ENCODE data around the gene YTHDC2.

The YTHDC2 gene

GRCh38 chr5:113520429-113520828, 6.9 kb downstream of the YTHDC2 start:
- DNase-seq (ENCODE audit: low read depth): no peak

GRCh38 chr5:113520899-113521298, 7.4 kb downstream of the YTHDC2 start:
- DNase-seq (ENCODE audit: low read depth): no peak

GRCh38 chr5:113523168-113523567, 9.7 kb downstream of the YTHDC2 start:
- no peak for DNase-seq (ENCODE audit: low read depth)

- no peak for DNase-seq (ENCODE audit: low read depth)
Observed at GRCh38 chr5:113524927-113525326, 11.4 kb downstream of the YTHDC2 start.

GRCh38 chr5:113526421-113526820, 12.9 kb downstream of the YTHDC2 start:
- no peak for DNase-seq (ENCODE audit: low read depth)

GRCh38 chr5:113527746-113528145, 14.3 kb downstream of the YTHDC2 start:
- DNase-seq (ENCODE audit: low read depth): no peak

- no peak for DNase-seq (ENCODE audit: low read depth)
Observed at GRCh38 chr5:113531481-113532159, 18.1 kb downstream of the YTHDC2 start.

GRCh38 chr5:113538313-113538712, 24.8 kb downstream of the YTHDC2 start:
- DNase-seq (ENCODE audit: low read depth): no peak

- DNase-seq (ENCODE audit: low read depth): no peak
Observed at GRCh38 chr5:113546703-113547183, 33.2 kb downstream of the YTHDC2 start.

- DNase-seq (ENCODE audit: low read depth): no peak
Observed at GRCh38 chr5:113548396-113548795, 34.9 kb downstream of the YTHDC2 start.

- DNase-seq (ENCODE audit: low read depth): no peak
Observed at GRCh38 chr5:113552137-113552536, 38.6 kb downstream of the YTHDC2 start.

- no peak for DNase-seq (ENCODE audit: low read depth)
Observed at GRCh38 chr5:113552620-113553019, 39.1 kb downstream of the YTHDC2 start.

- DNase-seq (ENCODE audit: low read depth): no peak
Observed at GRCh38 chr5:113562828-113563400, 49.4 kb downstream of the YTHDC2 start.

- DNase-seq (ENCODE audit: low read depth): no peak
Observed at GRCh38 chr5:113569396-113569795, 55.9 kb downstream of the YTHDC2 start.

- no peak for DNase-seq (ENCODE audit: low read depth)
Observed at GRCh38 chr5:113572716-113573115, 59.2 kb downstream of the YTHDC2 start.

GRCh38 chr5:113574417-113574816, 60.9 kb downstream of the YTHDC2 start:
- no peak for DNase-seq (ENCODE audit: low read depth)

- no peak for DNase-seq (ENCODE audit: low read depth)
Observed at GRCh38 chr5:113575074-113575473, 61.6 kb downstream of the YTHDC2 start.

- no peak for DNase-seq (ENCODE audit: low read depth)
Observed at GRCh38 chr5:113578091-113578490, 64.6 kb downstream of the YTHDC2 start.

GRCh38 chr5:113581388-113581787, 67.9 kb downstream of the YTHDC2 start:
- DNase-seq (ENCODE audit: low read depth): no peak

- no peak for DNase-seq (ENCODE audit: low read depth)
Observed at GRCh38 chr5:113598150-113598549, 84.7 kb downstream of the YTHDC2 start.

GRCh38 chr5:113598926-113599325, 85.4 kb downstream of the YTHDC2 start:
- DNase-seq (ENCODE audit: low read depth): no peak

GRCh38 chr5:113600255-113600905, 86.9 kb downstream of the YTHDC2 start:
- DNase-seq (ENCODE audit: low read depth): no peak

- DNase-seq (ENCODE audit: low read depth): no peak
Observed at GRCh38 chr5:113601423-113601822, 87.9 kb downstream of the YTHDC2 start.
